Ishikawa (cell line): Measurements from ENCODE around the gene CHMP4B.

ENCODE experiments used
- CEBPB ChIP-seq: IDR thresholded peaks from 2 replicates; pipeline ENCODE4 v1.6.1; 2012
- CREB1 ChIP-seq: IDR thresholded peaks from 2 replicates; pipeline ENCODE4 v1.6.1; 2012; ENCODE audit warnings: low read depth
- EGR1 ChIP-seq: IDR thresholded peaks from 2 replicates; pipeline ENCODE4 v1.6.1; 2012
- EP300 ChIP-seq: IDR thresholded peaks from 2 replicates; pipeline ENCODE4 v1.6.1; 2012; ENCODE audit warnings: borderline replicate concordance
- FOXM1 ChIP-seq: IDR thresholded peaks from 2 replicates; pipeline ENCODE4 v1.6.1; 2012; ENCODE audit warnings: low read depth, borderline replicate concordance
- MAX ChIP-seq: IDR thresholded peaks from 2 replicates; pipeline ENCODE4 v1.6.1; 2012
- NFIC ChIP-seq: IDR thresholded peaks from 2 replicates; pipeline ENCODE4 v1.6.1; 2012
- RAD21 ChIP-seq: IDR thresholded peaks from 2 replicates; pipeline ENCODE4 v1.6.1; 2012; ENCODE audit warnings: low read depth
- REST ChIP-seq: IDR thresholded peaks from 2 replicates; pipeline ENCODE4 v1.6.1; 2012; ENCODE audit warnings: low read depth, mild to moderate bottlenecking
- TAF1 ChIP-seq: IDR thresholded peaks from 2 replicates; pipeline ENCODE4 v1.6.1; 2012; ENCODE audit warnings: low read depth, mild to moderate bottlenecking
- TCF12 ChIP-seq: IDR thresholded peaks from 2 replicates; pipeline ENCODE4 v1.6.1; 2012; ENCODE audit warnings: low read depth
- TEAD4 ChIP-seq: IDR thresholded peaks from 2 replicates; pipeline ENCODE4 v1.6.1; 2012
- USF1 ChIP-seq: IDR thresholded peaks from 2 replicates; pipeline ENCODE4 v1.6.1; 2012
- YY1 ChIP-seq: IDR thresholded peaks from 2 replicates; pipeline ENCODE4 v1.6.1; 2012; ENCODE audit warnings: low read depth
- ZBTB7A ChIP-seq: IDR thresholded peaks from 2 replicates; pipeline ENCODE4 v1.6.1; 2012; ENCODE audit warnings: low read depth

The CHMP4B gene

GRCh38 chr20:33810885-33811775 is at the start of gene CHMP4B:
TSS of gene CHMP4B (plus strand) at chr20:33811348. CDS start at chr20:33811469, 121 bp downstream.
- TF ChIP-seq YY1 (peak; percentile 59), MAX (peak; percentile 55), CEBPB (0 out of 2 replicates have a peak, but pooled peaks have one; percentile 1), NFIC (peak; percentile 23; the same call in 1 of the 2 replicates), TCF12 (peak; percentile 83), CREB1 (peak; percentile 97), TAF1 (0 out of 2 replicates have a peak, but pooled peaks have one; percentile 25), REST (no peak), EP300 (0 out of 2 replicates have a peak, but pooled peaks have one; percentile 33), TEAD4 (no peak; the same call in 1 of the 2 replicates), ZBTB7A (no peak), EGR1 (peak; percentile 81), FOXM1 (no peak; the same call in 1 of the 2 replicates)

- no peak for TF ChIP-seq RAD21
Observed at GRCh38 chr20:33761698-33762250, 49.4 kb upstream of the CHMP4B start.

- TF ChIP-seq MAX (no peak), YY1 (no peak), TAF1 (no peak), RAD21 (no peak)
Observed at GRCh38 chr20:33765099-33765498, 46.0 kb upstream of the CHMP4B start.

- TF ChIP-seq REST (no peak), TAF1 (no peak), CEBPB (no peak)
Observed at GRCh38 chr20:33765592-33765991, 45.6 kb upstream of the CHMP4B start.

- TF ChIP-seq USF1: no peak
- TF ChIP-seq FOXM1: no peak
- no peak for TF ChIP-seq ZBTB7A
- TF ChIP-seq TCF12: no peak
- TF ChIP-seq NFIC: no peak
- TF ChIP-seq CEBPB: no peak
- TF ChIP-seq EGR1: no peak
- no peak for TF ChIP-seq MAX
- TF ChIP-seq CREB1: no peak
- TF ChIP-seq TAF1: no peak
- TF ChIP-seq TEAD4: no peak
- no peak for TF ChIP-seq RAD21
- TF ChIP-seq EP300: no peak
Observed at GRCh38 chr20:33766686-33767085, 44.5 kb upstream of the CHMP4B start.

GRCh38 chr20:33767777-33768138 is 43.4 kb upstream of the CHMP4B start:
- TF ChIP-seq EP300 (no peak), EGR1 (no peak), USF1 (no peak), ZBTB7A (no peak), CREB1 (no peak), REST (no peak), MAX (no peak), TCF12 (no peak), CEBPB (no peak), YY1 (no peak), TEAD4 (no peak), TAF1 (no peak), FOXM1 (no peak), NFIC (no peak)
